ENCODE data around the gene POLL.

Gene POLL

DNA sequence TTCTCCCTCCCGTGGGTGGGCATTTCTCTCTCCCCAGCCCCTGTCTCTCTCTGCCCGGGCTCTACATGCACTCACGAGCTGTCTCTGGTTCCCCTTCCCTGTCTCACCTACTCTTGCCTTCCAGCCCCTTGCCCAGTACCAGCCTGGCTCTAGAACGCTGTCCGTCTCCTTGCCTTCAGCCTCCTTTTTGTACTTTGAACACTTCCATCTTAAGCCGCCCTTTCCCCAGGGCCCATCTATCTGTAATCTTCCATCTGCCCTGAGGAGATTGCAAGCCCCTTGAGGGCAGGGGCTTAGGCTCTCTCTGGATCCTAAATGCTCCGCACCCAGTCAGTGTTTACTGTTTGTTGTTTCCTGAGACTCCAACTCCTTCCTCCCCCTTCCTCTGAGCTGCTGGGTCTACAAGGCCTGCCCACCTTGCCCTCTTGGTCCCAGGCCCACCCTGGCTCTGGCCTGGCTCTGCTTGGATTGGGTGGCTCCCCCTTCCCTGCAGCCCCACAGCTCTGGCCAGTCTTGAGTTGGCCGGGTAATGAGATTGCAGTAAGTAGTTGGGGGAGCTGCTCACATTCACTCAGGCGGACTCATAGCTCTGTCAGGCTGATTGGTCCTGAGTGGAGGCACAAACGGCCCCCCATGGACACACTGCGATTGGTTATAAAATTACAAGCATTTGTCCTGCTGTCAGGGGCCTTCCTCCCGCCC, 28.3 kb downstream of the POLL start:
- no peak for DNase-seq

GRCh38 chr10:101558671-101559595, 29.1 kb downstream of the POLL start:
- DNase-seq, result no peak

GRCh38 chr10:101558204-101558603, 29.9 kb downstream of the POLL start:
- no peak for DNase-seq

- DNase-seq, result no peak
Observed at GRCh38 chr10:101557541-101557940, 30.5 kb downstream of the POLL start.

DNA sequence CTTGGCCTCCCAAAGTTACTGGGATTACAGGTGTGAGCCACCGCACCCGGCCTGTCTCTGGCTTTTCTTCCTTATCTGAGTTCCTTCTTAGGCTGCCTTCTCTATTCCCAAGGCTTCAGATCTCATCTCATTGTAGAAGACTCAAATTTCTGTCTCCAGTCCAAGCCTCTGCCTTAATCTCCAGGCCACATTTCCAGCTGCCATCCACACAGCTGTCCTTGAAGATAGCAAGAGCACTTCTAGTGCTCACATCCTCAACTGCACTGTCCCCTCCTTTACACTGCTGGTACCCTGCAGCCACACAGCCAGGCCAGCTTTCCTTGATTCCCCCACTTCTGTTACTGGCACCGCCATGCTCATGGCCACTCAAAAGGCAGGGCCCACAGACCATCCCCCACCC, 35.6 kb downstream of the POLL start:
- DNase-seq, result no peak

- no peak for DNase-seq
Observed at GRCh38 chr10:101550965-101551364, 37.1 kb downstream of the POLL start.

DNA sequence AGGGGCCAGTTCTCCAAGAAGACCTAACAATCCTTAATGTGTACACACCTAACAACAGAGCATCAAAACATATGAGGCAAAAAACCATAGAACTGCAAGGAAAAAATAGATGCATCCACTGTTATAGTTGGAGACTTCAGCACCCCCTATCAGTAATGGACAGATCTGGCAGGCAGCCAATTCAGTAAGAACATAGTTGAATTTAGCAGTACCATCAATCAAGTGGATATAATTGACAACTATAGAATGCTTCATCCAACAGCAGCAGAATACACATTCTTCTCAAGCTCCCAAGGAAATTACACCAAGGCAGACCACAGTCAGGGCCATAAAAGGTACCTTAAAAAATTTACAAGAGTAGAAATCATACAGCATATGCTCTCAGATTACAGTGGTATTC, 42.2 kb downstream of the POLL start:
- DNase-seq, result no peak

GRCh38 chr10:101538446-101538845, 49.6 kb downstream of the POLL start:
- no peak for DNase-seq

DNA sequence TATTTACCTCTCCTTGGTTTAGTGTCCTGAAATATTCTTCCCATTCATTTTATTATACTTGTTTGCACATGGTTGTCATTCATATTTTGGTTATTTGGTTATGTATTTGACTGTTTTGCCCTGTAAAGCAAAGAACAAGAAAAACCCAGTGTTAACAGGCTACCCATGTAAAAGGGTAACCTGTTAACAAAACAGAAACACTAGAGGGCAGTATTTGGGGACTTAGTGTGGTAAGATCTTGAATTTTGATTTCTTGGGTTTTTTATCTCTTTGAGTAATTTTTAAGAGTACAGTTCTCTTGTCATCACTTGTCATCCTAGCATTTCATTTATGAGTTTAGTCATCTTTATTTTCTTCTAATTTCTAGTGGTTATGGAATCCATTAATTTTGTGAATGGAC, 51.3 kb downstream of the POLL start:
- no peak for DNase-seq

DNA sequence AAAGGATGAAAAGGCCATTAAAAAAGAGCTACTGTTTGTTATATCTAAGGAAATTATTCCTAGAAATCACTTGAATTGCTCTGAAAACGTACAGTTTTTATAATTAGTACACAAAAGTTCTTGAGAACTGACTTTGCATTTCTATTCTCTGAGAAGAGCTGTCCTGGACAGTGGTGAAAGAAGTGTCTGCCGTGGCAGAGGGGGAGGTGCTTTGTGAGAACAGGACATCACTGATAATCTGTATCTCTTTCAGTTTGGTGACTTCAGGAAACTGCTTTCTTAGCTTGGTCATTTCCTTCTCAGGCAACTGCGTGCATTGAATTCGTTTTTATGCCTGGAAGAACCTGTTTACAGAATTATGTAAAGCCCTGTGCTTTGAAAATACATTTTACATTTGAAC, 52.1 kb downstream of the POLL start:
- DNase-seq, result no peak

DNA sequence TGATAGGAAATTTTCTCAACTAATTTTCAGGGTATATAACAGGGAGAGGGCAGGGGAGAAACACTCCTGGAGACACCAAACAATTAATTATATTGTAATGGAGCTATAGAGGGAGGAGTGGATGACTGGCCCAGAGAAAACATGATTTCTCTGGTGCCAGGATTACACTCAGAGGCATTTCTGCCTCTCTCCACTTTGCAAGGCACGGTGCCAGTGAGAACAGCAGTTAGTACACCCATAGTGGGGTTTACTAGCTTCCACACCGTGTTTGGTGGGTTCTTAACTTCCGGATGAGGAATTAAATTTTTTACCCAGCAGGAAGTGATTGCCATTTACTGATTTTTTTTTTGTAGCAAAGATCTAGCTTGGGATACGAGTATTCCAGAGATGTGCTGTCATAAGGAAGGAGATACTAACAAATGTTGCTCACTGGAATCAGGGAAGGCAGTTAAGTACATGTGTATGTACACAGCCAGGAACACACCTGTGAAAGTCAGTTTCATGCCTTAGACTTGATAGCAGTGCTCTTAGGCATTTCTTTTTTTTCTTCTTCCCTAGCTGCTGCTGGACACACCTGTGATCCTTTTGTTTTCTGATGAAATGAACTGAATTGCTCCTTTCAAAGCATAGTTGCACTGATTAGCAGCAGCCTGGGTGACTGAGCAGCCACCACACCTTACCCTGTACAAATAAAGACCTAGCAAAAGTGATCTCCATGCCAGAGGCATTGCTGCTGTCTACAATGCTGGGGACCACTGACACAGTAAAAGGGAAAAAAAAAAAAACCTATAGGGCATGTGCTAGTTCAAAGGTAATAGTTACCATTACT, 58.1 kb downstream of the POLL start:
- DNase-seq, result no peak

DNA sequence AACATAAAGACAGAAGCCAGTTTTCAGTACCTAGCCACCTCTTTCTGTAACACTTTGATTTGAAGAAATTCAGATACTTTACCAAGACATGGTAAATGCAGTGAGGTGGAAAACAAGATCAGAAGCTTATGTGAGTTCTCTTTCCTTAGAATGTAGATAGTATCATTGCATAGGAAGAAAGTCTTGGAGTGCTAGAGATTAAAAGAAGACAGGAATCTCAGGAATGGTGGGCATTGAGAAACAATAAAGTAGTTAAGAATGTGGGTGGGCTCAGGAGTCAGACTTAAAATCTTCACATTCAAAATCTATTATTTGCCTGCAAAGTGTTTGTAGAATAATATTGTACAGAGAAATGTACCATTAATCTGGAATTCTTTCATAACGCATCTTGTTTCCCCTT, 58.9 kb downstream of the POLL start:
- DNase-seq, result no peak
